Measurements from ENCODE around the gene FAM81A.
"Not testable (repeated sequence)": the region's sequence is repeated elsewhere in the genome, so short reads cannot be mapped to it uniquely, and the experiment has no call there.

The FAM81A gene

DNA sequence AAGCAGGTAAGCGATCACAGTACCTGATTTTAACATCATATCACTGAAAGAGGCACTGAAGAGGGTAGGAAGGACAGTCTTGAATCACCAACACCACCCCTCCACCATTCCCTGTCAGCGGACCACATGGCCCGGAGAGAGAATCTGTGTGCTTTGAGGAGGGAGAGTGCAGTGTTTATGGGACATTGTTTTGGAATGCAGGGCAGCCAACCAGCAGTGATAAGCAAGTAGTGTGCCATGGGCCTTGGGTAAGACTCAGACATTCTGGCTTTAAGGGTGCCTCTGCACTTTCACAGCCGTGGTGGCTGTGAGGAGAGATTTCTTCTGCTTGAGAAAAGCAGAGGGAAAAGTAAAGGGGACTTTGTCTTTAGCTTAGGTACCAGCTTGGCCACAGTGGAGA lies 46.4 kb downstream of the FAM81A start:
- no peak for DNase-seq (ENCODE audit: low read depth in 1 of 2, low spot score in 1 of 2)

DNA sequence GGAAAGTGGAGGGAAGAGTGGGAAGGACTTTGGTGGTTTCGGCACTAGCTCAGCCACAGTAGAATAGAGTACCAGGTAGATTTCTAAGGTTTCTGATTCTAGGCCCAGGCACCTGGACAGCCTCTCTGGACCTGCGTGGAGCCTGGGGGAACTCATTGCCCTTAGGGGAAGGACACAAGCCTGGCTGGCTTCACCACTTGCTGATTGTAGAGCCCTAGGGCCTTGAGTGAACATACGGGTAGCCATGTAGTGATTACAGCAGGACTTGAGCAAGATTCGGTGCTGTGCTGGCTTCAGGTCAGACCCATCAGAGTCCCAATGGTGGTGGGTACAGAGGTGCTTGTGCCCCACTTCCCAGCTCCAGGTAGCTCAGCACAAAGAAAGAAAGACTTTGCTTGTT lies 47.0 kb downstream of the FAM81A start:
- no peak for DNase-seq (ENCODE audit: low read depth in 1 of 2, low spot score in 1 of 2)

DNA sequence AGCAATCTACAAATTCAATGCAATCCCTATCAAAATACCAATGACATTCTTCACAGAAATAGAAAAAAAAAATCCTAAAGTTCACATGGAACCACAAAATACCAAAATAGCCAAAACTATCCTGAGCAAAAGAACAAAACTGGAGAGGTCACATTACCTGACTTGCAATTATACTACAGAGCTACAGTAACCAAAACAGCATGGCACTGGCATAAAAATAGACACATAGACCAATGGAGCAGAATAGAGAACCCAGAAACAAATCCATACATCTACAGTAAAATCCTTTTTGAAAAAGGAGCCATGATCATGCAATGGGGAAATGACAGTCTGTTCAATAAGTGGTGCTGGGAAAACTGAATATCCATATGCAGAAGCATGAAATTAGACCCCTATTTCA lies 51.5 kb downstream of the FAM81A start:
- not testable (repeated sequence) for DNase-seq (ENCODE audit: low read depth in 1 of 2, low spot score in 1 of 2)

- DNase-seq (ENCODE audit: low read depth in 1 of 2, low spot score in 1 of 2) = no peak
Measured at GRCh38 chr15:59491062-59491461, 53.1 kb downstream of the FAM81A start.

GRCh38 chr15:59492389-59493377 lies 54.7 kb downstream of the FAM81A start:
- peak; percentile 10 for DNase-seq (ENCODE audit: low read depth in 1 of 2, low spot score in 1 of 2)

DNA sequence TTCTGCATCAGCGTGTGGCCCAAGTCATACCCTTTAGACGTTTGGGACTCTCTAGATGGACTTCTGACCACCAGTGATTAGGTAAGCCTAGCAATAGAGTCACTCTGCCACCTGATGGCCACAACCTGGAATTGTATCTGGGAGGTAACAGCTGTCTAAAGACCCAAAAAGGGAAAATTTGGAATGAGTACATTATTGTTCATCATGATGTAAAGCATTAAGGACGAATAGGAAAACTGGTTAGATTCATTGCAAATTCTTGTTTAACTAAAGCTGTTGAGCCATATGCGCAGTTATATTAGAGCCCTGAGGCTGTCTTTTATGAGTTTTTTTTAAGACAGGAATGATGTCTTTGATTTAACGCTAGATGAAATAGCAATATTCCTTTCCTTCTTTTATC lies 63.6 kb downstream of the FAM81A start:
- no peak for DNase-seq (ENCODE audit: low read depth in 1 of 2, low spot score in 1 of 2)

DNA sequence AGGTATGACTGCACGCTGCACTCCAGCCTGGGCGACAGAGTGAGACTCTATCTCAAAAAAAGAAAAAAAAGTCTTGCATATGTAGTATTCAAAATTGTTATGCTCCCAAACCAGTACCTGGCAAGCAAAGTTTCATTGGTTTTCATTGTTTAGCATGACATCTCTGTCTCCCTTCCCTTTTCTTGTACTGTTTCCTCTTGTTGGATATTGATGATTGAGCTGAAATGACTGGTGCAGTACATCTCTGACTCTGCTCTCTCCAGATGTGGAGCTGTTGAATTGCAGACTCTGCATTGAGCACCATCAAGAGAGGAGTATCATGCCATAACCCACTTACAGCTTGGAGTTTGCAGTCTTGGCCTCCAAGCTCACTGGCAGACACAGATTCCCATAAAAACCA lies 77.2 kb downstream of the FAM81A start:
- no peak for DNase-seq (ENCODE audit: low read depth in 1 of 2, low spot score in 1 of 2)

DNA sequence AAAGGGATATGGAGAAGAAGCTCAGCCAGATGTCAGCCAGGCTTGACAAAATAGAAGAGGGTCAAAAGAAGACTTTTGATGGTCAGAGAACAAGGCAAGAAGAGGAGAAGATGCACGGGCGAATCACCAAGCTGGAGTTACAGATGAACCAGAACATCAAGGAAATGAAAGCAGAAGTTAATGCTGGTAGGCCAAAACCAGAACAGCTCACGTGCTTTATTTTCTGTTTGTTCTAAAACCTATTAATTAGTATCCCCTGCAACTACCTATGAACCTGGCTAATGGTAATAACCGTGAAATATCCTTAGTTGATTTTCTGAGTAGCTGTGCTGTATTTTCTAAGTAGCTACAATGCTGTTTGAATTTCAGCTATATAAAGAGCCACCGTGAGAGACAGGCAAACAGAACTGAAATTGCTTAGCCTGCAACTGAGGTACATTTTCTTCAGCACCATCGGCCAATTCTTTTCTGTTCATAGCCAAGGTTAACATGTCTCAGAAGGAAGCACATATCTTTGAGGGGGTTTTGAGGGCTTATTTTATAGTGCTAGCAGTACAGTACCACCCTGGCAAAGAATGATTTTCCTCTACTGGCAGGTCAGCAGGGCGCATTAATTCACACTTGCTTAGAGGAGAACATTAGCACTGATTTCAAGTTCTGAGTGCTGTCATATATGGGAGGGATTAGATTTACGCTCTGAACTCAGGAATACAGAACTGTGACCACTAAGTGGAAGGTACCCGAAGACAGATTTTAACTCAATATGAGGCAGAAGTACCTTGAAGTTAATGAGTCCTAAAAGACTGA lies 78.9 kb downstream of the FAM81A start:
- no peak for DNase-seq (ENCODE audit: low read depth in 1 of 2, low spot score in 1 of 2)

GRCh38 chr15:59519329-59519728 lies 81.3 kb downstream of the FAM81A start:
- no peak for DNase-seq (ENCODE audit: low read depth in 1 of 2, low spot score in 1 of 2)

GRCh38 chr15:59521443-59521842 lies 83.5 kb downstream of the FAM81A start:
- DNase-seq (ENCODE audit: low read depth in 1 of 2, low spot score in 1 of 2) = no peak

GRCh38 chr15:59522988-59523461 lies 85.0 kb downstream of the FAM81A start:
- no peak for DNase-seq (ENCODE audit: low read depth in 1 of 2, low spot score in 1 of 2)

DNA sequence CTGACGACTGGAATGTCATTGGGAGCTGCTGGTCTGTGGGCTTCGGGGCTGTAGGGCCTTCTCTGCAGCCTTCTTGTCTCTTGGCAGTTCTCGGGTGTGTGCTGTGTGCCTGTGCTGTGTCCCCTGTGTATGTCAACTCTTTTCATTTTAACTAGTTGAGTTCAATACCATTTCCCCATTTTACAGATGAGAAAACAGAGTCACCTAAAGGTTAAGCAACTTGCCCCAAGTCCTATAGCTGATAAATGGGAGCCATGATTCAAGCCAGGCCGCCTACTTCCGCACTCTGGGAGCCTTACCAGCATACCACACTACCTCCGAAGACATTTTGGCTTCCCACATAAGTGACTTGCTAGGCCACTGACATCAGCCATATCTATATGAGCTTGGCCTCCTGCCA lies 85.7 kb downstream of the FAM81A start:
- no peak for DNase-seq (ENCODE audit: low read depth in 1 of 2, low spot score in 1 of 2)

DNA sequence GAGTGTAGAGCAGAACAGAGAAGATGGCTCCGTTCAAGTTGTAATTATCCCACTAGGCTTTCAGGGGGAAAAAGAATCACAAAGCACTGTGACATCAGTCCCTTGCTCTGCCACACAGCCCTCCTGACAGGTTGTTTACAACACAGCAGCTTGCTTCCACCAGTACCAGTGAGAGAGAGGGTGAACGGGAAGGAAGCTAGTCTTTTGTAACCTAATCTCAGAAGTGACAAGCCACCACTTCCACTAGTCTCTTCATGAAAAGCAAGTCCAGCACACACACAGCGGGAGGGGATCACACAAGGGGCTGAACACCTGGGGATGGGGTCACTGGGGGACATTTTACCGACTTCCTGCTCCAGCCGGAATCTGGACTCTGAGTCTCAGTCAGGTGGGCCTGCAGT lies 86.3 kb downstream of the FAM81A start:
- DNase-seq (ENCODE audit: low read depth in 1 of 2, low spot score in 1 of 2) = no peak

DNA sequence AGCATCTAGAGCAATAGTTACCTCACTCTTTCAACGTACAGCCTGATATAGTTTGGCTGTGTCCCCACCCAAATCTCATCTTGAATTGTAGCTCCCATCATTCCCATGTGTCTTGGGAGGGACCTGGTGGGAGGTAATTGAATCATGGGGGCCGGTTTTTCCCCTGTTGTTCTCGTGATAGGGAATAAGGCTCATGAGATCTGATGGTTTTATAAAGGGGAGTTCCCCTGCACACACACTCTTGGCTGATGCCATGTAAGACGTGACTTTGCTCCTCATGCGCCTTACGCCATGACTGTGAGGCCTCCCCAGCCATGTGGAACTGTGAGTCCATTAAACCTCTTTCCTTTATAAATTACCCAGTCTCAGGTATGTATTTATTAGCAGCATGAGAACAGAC lies 88.5 kb downstream of the FAM81A start:
- not testable (repeated sequence) for DNase-seq (ENCODE audit: low read depth in 1 of 2, low spot score in 1 of 2)

DNA sequence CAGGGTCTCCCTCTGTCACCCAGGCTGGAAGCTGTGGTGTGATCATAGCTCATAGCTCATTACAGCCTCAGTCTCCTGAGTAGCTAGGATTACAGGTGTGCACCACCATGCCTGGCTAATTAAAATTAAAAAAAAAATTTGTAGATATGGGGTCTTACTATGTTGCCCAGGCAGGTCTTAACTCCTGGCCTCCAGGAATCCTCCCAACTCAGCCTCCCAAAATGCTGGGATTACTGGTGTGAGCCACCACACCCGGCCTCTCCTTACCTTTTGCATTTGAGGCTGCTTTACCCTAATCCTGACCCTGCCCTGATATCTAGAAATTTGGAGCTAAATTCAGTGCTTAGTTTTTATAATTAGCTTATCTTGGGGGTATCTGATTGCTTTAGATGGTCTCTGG lies 90.4 kb downstream of the FAM81A start:
- no peak for DNase-seq (ENCODE audit: low read depth in 1 of 2, low spot score in 1 of 2)

GRCh38 chr15:59528961-59529402 lies 91.0 kb downstream of the FAM81A start:
- peak; percentile 24 to 34 for DNase-seq (ENCODE audit: low read depth in 1 of 2, low spot score in 1 of 2)

DNA sequence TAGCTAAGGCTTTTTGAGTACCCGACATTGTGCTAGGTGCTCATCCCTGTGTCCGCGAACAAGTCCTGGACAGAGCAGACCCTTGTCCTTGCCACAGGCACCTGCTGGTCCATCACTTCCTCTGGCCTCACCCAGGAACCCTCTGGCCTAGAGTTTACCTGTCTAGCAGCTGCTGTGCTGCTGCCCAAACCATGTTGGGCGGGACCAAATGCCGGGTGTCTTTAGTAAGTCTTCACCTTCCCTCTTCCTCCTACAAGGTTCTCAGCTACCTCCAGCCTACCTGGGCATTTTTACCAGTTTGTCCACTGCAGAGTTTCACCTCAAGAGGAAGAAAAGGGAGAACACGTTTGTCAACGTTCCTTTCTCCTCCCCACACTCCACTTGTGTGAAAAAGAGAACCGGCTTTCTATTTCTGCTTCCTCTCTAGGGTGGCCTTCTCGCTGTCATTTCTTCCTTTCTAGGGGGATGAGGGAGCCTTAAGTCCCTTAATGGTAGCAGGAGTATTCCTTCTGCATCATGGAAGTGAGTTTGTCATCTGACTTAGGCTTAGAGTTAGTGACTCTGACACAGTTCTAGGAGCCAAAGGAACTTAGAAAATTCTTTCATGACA lies 93.2 kb downstream of the FAM81A start:
- DNase-seq (ENCODE audit: low read depth in 1 of 2, low spot score in 1 of 2) = no peak

- DNase-seq (ENCODE audit: low read depth in 1 of 2, low spot score in 1 of 2) = no peak
Measured at GRCh38 chr15:59532770-59533379, 94.9 kb downstream of the FAM81A start.

DNA sequence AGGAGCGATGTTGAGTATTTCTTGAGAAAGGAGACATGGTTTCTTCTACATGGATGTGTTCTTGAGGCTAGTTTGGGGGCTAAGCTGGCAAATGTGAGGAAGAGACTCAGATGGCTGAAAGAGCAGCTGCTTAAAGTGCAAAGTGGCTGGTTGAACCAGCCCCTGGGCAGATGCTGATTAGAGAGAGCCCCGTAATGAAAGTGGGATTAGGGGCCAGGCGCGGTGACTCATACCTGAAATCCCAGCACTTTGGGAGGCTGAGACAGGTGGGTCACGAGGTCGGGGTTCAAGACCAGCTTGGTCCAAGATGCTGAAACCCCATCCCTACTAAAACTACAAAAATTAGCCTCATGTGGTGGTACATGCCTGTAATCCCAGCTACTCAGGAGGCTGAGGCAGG lies 98.6 kb downstream of the FAM81A start:
- no peak for DNase-seq (ENCODE audit: low read depth in 1 of 2, low spot score in 1 of 2)

DNA sequence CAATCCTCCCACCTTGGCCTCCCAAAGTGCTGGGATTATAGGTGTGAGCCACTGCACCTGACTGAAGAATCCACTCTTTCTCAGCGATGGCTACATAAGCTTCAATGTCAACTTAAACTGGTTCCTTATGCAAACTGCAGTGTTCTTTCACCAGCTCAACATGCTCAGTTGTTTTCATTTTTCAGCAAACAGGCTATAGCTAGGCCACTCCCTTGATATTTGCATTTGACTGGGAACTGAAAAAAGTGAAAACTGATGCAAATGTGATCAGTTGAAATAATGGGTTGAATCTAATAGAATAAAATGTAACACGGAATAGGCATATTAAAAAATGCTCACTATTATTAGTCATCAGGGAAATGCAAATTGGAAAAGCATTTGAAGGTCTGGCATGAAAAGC lies 99.4 kb downstream of the FAM81A start:
- DNase-seq (ENCODE audit: low read depth in 1 of 2, low spot score in 1 of 2) = no peak

GRCh38 chr15:59538494-59538893 lies 100.5 kb downstream of the FAM81A start:
- DNase-seq (ENCODE audit: low read depth in 1 of 2, low spot score in 1 of 2) = no peak

Measured in stimulated activated CD4-positive, alpha-beta T cell treated with anti-CD3 and anti-CD28 coated beads, Interleukin-15, amount 100 ng/mL, for 1 hour (primary cell).